HL-60 (cell line): ENCODE results near the gene KCNQ1.

Experiments used
- CTCF ChIP-seq: IDR thresholded peaks from one replicate; pipeline ENCODE4 v1.5.1; 2011; ENCODE audit warnings: low read length, control low read depth, inconsistent platforms; ENCODE audit not compliant: insufficient read depth
- GABPA ChIP-seq: IDR thresholded peaks from 2 replicates; pipeline ENCODE4 v1.6.1; 2012; ENCODE audit warnings: low read depth
- POLR2AphosphoS5 ChIP-seq: IDR thresholded peaks from 2 replicates; pipeline ENCODE4 v1.6.1; 2012; ENCODE audit warnings: low read depth

GRCh38 chr11:2477254-2477653, 32.4 kb downstream of the KCNQ1 start:
- TF ChIP-seq CTCF (no peak), POLR2AphosphoS5 (no peak), GABPA (no peak)
